TTC549 (cell line): ENCODE results near the gene SPON1.
"Not testable (repeated sequence)": the region's sequence is repeated elsewhere in the genome, so short reads cannot be mapped to it uniquely, and the experiment has no call there.

Experiments used
- FAIRE-seq: peaks from 2 replicates; lab custom pipeline; 2012; peaks lifted over from hg19 to GRCh38; lab: Jason Lieb, UNC

The SPON1 gene

DNA sequence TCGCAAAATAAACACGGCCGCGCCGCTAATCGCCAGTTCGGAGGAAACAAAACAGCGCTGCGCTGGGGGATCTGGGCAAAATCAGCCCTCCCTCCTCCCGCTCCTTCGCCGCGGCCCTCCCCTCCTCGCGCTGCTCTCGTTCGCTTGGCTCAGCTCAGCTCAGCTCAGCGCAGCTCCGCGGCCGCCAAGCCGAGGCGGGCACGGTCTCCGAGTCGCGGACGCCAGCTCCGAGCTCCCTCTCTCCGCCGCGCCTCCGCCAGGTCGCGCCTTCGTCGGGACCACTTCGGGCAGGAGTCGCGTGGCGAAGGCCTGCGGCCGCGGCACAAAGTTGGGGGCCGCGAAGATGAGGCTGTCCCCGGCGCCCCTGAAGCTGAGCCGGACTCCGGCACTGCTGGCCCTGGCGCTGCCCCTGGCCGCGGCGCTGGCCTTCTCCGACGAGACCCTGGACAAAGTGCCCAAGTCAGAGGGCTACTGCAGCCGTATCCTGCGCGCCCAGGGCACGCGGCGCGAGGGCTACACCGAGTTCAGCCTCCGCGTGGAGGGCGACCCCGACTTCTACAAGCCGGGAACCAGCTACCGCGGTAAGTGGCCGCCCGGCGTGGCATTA lies at the start of gene SPON1:
SPON1 (plus strand) TSS at position 162 of the 607 bp plus-strand sequence; CDS start at position 344, 182 bp downstream.
- FAIRE-seq = no peak

DNA sequence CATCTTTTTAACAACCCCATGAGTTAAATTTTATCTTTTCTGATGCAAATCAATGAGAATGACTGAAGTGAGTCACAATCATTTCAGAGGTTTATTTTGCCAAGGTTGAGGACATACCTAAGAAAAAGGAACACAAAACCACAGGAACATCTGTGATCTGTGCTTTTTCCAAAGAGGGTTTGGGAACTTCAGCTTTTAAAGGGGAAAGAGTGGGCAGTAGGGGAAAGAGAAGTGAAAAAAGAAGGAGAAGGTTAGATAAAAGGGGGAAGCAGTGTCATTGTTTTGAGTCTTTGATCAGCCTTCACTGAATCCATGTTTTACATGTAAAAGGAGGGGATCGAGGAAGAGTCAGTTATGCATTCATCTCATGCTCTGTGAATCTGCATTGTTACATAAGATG lies 45.3 kb upstream of the SPON1 start:
- no peak for FAIRE-seq

- no peak for FAIRE-seq
Measured at GRCh38 chr11:13917904-13918303, 44.6 kb upstream of the SPON1 start.

DNA sequence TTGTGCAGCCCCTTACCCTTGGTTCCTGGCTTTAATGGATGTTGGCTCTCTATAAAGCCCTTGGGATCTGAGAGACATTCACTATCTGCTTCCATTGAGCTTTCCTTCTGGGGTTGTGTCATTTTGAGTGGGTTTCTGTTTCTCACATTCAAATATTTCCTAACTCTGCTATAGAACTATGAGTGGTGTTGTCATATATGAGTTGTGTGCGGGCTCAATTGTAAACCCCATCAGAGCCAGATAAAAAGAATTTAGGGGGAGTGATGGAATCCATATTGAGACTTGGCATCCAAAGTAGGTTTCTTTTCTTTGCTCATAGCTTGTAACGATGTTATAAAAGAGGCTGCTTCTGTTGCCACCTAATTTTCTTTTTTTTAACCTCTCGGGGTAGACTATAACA lies 41.8 kb upstream of the SPON1 start:
- no peak for FAIRE-seq

- FAIRE-seq = no peak
Measured at GRCh38 chr11:13921545-13921944, 41.0 kb upstream of the SPON1 start.

DNA sequence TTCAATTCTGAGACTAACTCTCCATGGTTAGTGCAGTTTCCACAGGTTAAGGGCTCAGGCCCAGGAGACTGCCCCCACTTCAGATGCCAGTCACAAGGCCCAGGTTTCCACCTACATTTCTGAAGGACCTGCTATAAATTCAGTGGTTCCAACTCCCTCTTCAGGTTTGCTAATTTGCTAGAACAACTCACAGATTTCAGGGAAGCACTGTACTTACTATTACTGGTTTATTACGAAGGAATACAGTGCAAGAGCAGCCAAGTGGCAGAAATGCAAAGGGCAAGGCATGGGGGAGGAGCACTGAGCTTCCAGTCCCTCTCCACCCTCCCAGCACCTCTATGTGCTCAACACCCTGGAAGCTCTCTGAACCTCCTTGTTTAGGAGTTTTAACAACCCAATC lies 39.3 kb upstream of the SPON1 start:
- no peak for FAIRE-seq

DNA sequence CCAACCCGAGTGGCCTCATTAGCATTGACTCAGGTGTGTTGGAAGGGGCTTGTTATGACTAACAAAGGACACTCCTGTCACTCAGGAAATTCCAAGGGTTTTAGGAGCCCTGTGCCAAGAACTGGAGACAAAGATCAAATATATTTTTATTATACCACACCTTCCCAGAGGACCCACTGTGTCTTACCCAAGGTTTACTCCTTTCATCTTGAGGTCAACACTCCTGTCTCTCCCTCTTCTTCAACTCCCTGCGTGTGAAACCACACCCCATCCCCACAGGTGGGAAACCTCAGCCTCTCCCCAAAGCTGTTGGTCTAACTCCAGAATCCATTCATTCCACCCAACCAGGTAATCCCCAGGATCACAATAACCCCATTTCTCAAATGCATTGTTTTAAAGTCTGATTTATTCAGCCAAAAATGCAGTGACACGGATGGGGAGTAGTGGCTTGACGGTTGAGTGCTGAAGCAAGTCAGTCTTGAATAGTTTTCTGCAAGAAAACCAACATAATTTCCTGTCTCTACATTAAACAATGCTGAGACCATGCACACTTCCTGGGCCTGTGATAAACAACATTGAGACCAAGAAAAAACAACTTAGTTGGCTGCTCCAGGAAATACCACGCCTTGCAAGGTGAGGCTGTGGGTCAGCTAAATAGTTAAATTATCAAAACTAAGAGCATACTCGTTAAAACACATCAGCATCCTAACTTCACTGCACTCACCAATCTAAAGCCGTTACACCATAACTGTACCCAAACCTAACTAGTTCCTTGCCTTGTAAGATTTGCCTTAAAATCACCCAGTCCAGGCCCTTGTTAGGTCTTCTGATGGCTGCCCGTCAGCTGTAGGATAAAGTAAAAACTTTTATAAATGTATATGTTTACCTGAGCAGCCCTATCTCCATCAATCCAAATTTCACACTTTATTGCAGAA lies 38.5 kb upstream of the SPON1 start:
- no peak for FAIRE-seq

DNA sequence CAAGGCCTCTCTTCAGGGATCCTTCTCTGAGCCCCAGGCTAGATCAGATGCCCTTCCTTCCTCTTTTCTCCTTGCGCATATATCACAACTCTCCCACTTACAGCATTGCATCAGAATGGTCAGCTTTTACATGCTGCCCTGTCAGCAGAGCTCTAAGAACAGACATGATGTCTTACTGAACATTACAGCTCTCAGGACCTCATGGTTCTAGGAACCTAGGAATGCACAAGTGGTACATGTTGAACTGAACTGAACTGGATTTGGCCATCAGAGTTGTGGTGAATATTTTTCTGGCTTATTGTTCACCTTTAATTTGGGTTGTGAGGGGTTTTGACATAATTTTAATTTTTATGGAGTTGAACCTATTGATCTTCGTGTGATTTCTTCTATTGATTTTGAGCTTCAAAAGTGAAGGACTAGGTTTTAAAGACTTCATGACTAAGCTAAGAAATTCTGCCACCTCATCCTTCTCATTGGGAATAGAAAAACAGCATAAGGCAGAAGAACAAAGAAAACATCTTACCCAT lies 37.7 kb upstream of the SPON1 start:
- FAIRE-seq = no peak

GRCh38 chr11:13926366-13926765 lies 36.2 kb upstream of the SPON1 start:
- FAIRE-seq = not testable (repeated sequence)

DNA sequence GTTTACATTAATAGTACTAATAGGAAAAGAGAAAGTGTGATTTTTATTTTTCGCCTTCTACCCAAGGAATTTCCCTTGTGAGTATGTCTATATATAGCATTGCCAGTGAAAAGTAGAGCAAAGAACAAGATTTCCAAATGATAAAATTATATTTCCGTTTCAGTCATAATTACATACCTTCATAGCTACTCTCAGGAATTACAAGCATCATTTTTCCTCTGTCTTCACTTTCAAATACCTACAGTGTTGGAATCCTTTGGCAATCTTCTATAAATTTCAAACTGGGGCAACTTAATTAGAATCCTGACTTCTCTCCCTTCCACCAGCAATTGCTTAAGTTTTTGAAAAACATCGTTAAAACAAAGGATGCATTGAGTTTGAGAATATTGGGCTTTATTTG lies 35.5 kb upstream of the SPON1 start:
- FAIRE-seq = no peak

DNA sequence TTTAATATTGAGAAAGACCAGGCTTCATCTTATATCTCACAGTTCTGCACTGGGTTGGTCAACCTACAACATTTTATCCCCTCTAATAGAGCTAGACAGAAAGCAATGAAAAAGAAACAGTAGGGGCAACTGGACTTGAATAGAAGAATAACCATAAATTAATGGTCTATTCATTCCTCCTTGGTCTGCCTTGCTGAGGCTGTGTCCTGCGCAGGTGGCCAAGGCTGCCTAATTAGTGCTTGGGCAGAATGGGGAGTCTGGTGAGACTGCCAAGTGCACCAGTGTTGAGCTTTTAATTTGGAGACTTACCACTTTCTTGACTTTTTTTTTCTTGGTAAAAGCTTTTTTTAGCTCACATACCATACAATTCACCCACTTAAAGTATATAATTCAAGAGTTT lies 35.0 kb upstream of the SPON1 start:
- FAIRE-seq = no peak

DNA sequence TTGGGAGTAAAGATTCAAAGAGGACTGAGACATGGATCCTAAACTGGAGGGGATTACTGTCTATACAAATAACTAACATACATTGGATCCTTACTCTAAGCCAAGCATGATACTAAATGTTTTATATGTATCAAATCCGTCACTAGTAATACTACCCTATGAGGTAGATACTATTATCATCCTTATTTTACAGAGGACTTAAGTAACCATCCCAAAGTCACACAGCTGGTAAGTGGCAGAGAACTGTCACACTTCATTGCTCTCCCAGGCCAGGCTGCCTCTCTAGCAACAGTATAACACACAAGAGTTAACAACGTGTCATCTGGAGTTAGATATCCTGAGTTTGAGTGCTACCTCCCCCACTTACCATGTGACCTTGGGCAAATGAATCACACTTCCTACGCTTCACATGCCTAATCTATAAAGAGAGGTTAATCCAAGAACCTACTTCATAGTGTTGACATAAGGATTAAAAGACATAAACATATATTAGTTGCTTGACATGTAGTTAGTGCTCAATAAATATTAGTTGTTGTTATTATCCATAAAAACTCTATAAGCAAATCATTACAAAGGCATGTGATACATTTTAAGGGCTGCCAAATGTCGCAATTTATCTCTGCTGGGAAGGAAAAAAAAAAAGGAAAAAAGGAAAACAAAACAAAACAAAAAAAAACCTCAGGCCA lies 33.8 kb upstream of the SPON1 start:
- no peak for FAIRE-seq

- no peak for FAIRE-seq
Measured at GRCh38 chr11:13929395-13929891, 33.1 kb upstream of the SPON1 start.

GRCh38 chr11:13931356-13931755 lies 31.2 kb upstream of the SPON1 start:
- FAIRE-seq = no peak

- not testable (repeated sequence) for FAIRE-seq
Measured at GRCh38 chr11:13937154-13937553, 25.4 kb upstream of the SPON1 start.

- FAIRE-seq = not testable (repeated sequence)
Measured at GRCh38 chr11:13938829-13939228, 23.7 kb upstream of the SPON1 start.

DNA sequence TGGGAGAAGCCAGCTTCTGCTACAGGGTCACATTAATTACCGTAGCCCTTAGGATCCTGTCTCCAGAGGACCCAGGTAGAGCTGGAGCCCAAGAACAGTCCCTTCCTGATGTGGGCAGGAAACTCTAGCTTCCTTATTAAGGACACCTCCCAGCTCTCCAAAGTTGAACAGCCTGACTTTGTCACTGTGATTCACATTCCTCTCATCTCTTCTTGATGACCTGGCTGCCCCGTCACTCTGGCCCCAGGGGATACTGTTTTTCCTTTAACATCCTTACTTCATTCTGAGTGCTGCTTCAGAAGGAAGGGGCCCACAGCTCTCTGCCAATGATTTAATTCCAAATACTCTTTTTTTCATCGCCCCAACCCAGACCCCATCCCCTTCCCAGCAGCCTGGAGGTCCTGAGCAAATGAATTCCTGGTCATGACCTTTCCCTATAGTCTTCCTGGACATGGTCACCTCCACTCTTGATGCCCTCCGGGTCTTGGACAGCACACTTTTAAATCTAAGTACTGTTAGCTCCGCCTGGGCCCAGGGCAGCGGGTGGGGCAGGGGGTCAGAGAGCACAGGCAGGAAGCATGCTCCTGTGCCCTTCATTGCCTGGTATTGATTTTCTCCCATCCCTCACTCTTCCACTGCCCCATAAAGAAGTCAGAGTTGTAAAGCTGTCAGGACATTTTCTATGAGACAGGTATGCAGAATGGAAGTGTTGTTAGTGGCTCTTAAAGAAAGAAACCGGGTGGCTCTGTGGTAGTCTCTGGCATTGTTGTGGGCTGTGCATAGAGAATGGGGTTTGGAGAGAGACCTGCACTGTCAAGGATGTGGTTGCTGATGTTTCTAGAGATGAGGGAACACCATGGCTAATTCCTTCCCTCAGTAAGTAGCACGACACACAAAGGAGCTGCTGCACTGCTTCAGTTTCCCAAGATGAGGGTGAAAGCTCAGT lies 22.3 kb upstream of the SPON1 start:
- no peak for FAIRE-seq

DNA sequence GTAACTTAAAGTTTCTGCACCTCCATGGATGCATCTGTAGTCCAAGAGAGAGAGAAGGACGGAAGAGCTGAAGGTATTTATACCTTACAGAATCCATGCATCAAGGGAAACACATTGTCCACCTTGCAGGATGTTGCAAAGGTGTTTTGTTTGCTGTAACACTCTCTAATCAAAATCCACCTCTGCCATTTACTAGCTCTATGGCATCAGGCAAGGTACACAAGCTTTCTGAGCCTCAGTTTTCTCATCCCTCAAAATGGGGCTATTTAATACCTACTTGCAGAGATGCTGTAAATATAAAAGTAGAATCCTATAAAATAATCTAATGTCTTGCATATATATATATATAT lies 21.6 kb upstream of the SPON1 start:
- no peak for FAIRE-seq

- FAIRE-seq = no peak
Measured at GRCh38 chr11:13941775-13942174, 20.7 kb upstream of the SPON1 start.

- no peak for FAIRE-seq
Measured at GRCh38 chr11:13942378-13942777, 20.1 kb upstream of the SPON1 start.

GRCh38 chr11:13942971-13943381 lies 19.5 kb upstream of the SPON1 start:
- FAIRE-seq = no peak

- no peak for FAIRE-seq
Measured at GRCh38 chr11:13944016-13944415, 18.5 kb upstream of the SPON1 start.
